Glomerular visceral epithelial cell (primary cell): ENCODE measurements around the gene CREBRF.
"Not testable (repeated sequence)": the region's sequence is repeated elsewhere in the genome, so short reads cannot be mapped to it uniquely, and the experiment has no call there.

Experiments used
- DNase-seq: peaks from one replicate; pipeline ENCODE4 v3.0.0-alpha.2; 2016; ENCODE audit errors: extremely low spot score

Gene CREBRF

DNA sequence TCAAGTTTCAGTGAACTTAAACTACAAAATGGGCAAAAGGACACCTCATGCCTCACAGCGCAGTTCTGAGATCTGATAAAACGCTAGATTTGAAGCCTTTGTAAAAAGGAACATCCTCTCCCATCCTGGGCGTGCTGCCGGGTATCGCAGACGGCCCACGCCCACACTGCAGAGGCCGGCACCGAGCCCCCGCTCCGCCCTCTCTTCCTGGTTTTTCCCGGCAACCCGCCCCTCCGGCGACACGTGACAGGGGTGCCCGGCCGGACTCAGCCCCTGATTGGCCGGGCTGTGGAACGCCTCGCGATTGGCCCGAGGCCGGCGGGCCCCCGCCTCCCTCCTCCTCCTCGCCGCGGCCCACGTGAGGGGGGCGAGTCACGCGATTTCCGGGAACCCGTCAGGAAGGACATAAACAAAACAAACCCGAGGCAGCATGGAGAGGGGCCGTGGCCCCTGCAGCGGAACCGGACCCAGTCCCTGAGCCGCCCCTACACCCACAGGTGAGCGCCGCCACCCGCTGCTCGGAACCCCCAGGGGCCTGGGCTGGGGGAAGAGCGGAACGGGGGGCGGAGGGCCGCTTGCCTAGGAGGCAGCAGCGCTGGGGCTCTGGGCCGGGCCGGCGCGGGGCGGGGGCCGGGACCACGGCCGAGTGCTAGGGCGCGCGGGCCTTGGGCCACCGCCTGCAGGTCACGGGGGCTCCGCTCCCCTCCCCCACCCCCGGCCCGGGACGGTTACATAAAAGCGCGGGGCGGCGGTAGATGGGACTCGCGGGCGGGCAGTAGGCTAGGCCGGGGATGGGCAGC is at the start of gene CREBRF:
Gene CREBRF (plus strand): TSS at position 370 of the 800 bp plus-strand sequence. CDS start 24,424 bp downstream, outside the sequence.
- peak; percentile 98 for DNase-seq

GRCh38 chr5:173010021-173010420 is 46.1 kb upstream of the CREBRF start:
- DNase-seq, result peak; percentile 33

GRCh38 chr5:173010547-173011464 is 45.3 kb upstream of the CREBRF start:
- DNase-seq, result no peak

DNA sequence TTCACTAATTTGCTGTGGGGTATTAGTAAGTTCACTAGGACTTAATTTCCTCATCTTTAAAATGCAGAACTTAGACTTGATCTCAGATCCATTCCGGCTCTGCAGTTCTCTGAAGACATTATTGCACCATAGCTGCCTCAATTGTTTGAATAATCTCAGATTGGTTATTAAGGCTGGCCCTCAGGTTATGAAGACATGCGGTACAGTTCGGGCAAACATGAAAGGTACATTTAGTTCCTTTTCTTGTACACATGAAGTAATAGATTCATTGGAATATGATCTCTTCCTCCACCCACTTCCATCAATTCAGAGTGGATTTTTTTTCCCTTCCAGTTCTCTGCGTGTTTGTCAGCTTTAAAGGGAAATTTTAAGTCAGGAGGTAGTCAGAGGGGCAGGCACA is 44.6 kb upstream of the CREBRF start:
- DNase-seq, result no peak

DNA sequence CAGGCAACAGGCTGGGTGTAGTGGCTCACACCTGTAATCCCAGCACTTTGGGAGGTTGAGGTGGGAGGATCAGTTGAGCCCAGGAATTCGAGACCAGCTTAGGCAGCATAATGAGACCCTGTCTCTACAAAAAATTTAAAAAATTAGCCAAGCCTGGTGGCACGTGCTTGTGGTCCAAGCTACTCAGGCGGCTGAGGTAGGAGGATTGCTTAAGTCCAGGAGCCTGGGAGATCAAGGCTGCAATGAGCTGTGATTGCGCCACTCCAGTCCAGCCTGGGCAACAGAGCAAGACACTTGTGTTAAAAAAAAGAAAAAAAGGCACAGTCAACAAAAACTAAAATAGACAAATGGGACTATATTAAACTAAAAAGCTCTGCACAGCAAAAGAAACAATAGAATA is 43.3 kb upstream of the CREBRF start:
- DNase-seq, result no peak

DNA sequence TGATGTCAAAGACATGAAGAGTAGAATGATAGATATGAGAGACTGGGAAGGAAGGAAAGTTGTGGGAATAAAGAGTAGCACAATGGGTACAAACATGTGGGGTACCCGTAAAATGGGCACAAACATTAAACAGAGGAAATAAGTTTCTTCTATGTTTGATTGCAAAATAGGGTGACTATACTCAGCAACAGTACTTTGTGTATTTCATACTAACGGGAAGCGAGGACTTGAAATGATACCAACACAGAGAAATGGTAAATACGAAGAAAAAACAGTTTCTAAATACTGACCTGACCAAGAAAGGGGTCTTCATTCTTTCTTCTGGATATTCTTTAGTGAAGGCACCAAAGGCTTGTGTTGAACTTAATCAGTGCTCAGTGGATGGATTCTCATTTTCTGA is 41.5 kb upstream of the CREBRF start:
- no peak for DNase-seq

DNA sequence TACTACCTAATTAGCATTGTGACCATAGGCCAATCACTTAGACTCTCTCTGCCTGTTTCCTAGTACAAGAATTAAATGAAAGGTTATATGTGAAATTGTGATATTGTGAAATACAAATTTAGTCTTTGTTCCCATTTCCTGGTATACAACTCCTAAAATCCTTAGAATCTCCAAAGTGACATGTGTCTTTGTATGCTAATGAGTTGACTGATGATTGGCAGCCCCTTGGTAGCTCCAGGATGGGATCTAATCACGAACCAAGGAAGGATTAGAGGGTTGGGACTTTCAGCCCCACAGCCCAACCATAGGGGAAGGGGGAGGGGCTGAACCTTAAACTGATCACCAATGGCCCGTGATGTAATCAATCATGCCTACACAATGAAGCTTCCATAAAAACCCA is 41.0 kb upstream of the CREBRF start:
- DNase-seq, result no peak

GRCh38 chr5:173015598-173016455 is 40.3 kb upstream of the CREBRF start:
- no peak for DNase-seq

DNA sequence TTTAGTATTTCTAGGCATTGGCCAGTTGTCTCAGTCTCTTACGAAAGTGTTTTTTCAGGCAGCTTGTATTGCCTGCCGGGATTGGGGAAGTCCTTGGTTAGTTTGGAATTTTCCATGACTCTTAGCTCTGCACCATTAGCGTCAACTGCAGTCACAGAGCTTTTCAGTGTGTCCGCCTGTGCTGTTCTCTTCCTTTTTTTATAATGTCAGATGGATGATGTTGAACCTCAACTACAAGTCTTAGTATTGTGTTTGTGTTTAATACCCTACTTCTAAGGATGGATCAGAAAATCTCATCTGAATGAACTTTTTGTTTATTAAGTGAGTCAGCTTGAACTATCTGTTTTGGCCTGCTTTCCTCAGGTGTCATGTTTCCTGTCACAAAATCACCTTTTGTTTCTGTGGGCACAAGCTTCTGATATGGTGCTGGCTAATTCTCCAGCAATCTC is 39.5 kb upstream of the CREBRF start:
- DNase-seq, result peak; percentile 49

DNA sequence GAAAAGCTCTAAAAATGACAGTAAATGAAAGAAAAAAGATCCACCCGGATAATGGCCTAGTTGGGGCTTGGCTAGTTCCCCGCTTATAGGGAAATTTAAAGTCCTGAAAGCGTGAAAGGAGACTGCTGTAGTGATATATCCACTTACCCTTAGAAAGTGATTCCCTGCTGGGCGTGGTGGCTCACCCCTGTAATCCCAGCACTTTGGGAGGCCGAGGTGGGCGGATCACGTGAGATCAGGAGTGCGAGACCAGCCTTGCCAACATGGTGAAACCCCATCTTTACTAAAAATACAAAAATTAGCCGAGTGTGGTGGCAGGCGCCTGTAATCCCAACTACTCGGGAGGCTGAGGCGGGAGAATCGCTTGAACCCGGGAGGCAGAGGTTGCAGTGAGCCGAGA is 39.1 kb upstream of the CREBRF start:
- DNase-seq, result not testable (repeated sequence)

DNA sequence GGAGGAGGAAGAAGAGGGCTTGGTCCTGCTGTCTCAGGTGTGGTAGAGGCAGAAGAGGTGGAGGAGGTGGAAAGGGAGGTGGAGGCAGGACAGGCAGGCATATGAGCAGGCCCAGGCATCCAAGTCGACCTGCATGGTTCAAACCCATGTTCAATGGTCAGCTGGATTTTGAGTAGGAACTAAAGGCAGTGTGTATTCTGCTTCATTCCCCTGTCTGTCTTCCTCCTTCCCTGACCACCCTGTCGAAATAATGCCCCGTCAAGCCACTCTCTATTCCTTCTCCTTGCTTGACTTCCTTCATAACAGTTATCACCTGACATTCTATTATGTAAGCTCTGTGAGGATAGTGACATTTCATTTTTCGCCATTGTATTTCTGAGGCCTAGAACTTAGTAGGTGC is 37.8 kb upstream of the CREBRF start:
- DNase-seq, result no peak

- DNase-seq, result no peak
Measured at GRCh38 chr5:173020154-173020581, 36.0 kb upstream of the CREBRF start.

- no peak for DNase-seq
Measured at GRCh38 chr5:173020643-173021042, 35.5 kb upstream of the CREBRF start.

DNA sequence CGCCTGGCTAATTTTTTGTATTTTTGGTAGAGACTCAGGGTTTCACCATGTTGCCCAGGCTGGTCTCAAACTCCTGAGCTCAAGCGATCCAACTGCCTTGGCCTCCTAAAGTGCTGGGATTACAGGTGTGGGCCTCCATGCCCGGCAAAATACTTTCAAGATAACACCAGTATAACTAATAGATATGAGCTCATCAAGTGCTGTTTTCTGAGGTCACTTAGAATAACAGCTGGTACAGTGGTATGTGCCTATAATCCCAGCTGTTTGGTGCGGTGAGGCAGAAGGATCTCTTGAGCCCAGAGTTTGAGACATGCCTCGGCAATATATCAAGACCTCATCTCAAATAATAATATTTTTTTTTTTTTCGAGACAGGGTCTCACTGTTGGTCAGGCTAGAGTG is 30.5 kb upstream of the CREBRF start:
- DNase-seq, result peak; percentile 41

- no peak for DNase-seq
Measured at GRCh38 chr5:173027905-173028304, 28.2 kb upstream of the CREBRF start.

- no peak for DNase-seq
Measured at GRCh38 chr5:173028811-173029327, 27.3 kb upstream of the CREBRF start.

GRCh38 chr5:173029499-173029921 is 26.6 kb upstream of the CREBRF start:
- DNase-seq, result no peak

GRCh38 chr5:173032096-173032495 is 24.1 kb upstream of the CREBRF start:
- DNase-seq, result not testable (repeated sequence)

DNA sequence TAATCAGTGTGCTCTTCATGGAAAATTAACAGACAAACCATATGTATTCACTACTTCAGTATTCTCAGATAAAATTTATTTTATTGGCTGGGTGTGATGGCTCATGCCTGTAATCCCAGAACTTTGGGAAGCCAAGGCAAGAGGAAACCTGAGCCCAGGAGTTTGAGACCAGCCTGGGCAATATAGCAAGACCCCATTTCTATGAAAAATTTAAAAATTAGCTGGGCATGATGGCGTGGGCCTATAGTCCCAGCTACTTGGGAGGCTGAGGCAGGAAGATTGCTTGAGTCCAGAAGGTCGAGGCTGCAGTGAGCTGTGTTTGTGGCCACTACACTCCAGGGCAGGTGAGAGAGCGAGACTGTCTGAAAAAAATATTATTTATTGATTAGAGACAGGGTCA is 23.4 kb upstream of the CREBRF start:
- DNase-seq, result no peak

GRCh38 chr5:173033923-173034322 is 22.2 kb upstream of the CREBRF start:
- DNase-seq, result no peak
